ENCODE measurements around the gene CPA3. TPM values are rescaled to one million over a fixed set of nuclear protein-coding genes. Genes with fewer than 3 reads are reported as not detected.

CPA3 gene
- total RNA-seq, 1 experiment from 2014 or later: not detected

- Histone ChIP-seq H3K9me3 (ENCODE audit: low read depth, low read length, poor library complexity, severe bottlenecking) (no peaks in the 10 kb centered on the region), H3K27ac (ENCODE audit: low read depth, low read length, poor library complexity, severe bottlenecking) (no peak overlapping the region), H3K36me3 (ENCODE audit: insufficient read depth, low read length, poor library complexity, severe bottlenecking) (no peaks in the 10 kb centered on the region), H3K4me1 (ENCODE audit: insufficient read depth, low read length, poor library complexity, severe bottlenecking) (no peaks in the 10 kb centered on the region), H3K4me3 (ENCODE audit: low read depth, low read length, poor library complexity, severe bottlenecking) (no peak overlapping the region), H3K27me3 (replicated peaks; ENCODE audit: insufficient read depth, low read depth, low read length, poor library complexity) (no peaks in the 10 kb centered on the region)
- ChIA-PET CTCF (no interaction called here), POLR2A (ENCODE audit: low non-redundant PET) (no interaction called here)
- intact Hi-C loops (cut with micrococcal nuclease; ENCODE audit: unreplicated experiment): no loop called here
- BruUV-seq (replicated peaks): no TSS peak
- DNase-seq (ENCODE audit: low spot score): no peak
- no peak for TF ChIP-seq CTCF (conservative IDR thresholded peaks at IDR 0.05; ENCODE audit: low read depth, low read length)
- no peak for TF ChIP-seq EZH2 (IDR thresholded peaks at IDR 0.05; ENCODE audit: borderline replicate concordance, low read depth, low read length, poor library complexity, severe bottlenecking)
Measured at GRCh38 chr3:148882288-148882687, 17.2 kb downstream of the CPA3 start.

- H3K4me3 ChIP-seq (ENCODE audit: low read depth, low read length, poor library complexity, severe bottlenecking): no peak overlapping the region
- H3K9me3 ChIP-seq (ENCODE audit: low read depth, low read length, poor library complexity, severe bottlenecking): no peaks in the 10 kb centered on the region
- TF ChIP-seq CTCF (conservative IDR thresholded peaks at IDR 0.05; ENCODE audit: low read depth, low read length) (no peak), EZH2 (IDR thresholded peaks at IDR 0.05; ENCODE audit: borderline replicate concordance, low read depth, low read length, poor library complexity, severe bottlenecking) (no peak)
- ChIA-PET POLR2A (ENCODE audit: low non-redundant PET) (no interaction called here), CTCF (no interaction called here)
- intact Hi-C loops (cut with micrococcal nuclease; ENCODE audit: unreplicated experiment): no loop called here
- no peaks in the 10 kb centered on the region for H3K4me1 ChIP-seq (ENCODE audit: insufficient read depth, low read length, poor library complexity, severe bottlenecking)
- BruUV-seq (replicated peaks): no TSS peak
- no peak for DNase-seq (ENCODE audit: low spot score)
- H3K36me3 ChIP-seq (ENCODE audit: insufficient read depth, low read length, poor library complexity, severe bottlenecking): no peaks in the 10 kb centered on the region
- no peak overlapping the region for H3K27ac ChIP-seq (ENCODE audit: low read depth, low read length, poor library complexity, severe bottlenecking)
- H3K27me3 ChIP-seq (replicated peaks; ENCODE audit: insufficient read depth, low read depth, low read length, poor library complexity): no peaks in the 10 kb centered on the region
Measured at GRCh38 chr3:148883163-148883562, 18.1 kb downstream of the CPA3 start.

GRCh38 chr3:148884261-148884660, 19.2 kb downstream of the CPA3 start:
- no peaks in the 10 kb centered on the region for H3K4me1 ChIP-seq (ENCODE audit: insufficient read depth, low read length, poor library complexity, severe bottlenecking)
- BruUV-seq (replicated peaks): no TSS peak
- H3K27me3 ChIP-seq (replicated peaks; ENCODE audit: insufficient read depth, low read depth, low read length, poor library complexity): no peaks in the 10 kb centered on the region
- TF ChIP-seq EZH2 (IDR thresholded peaks at IDR 0.05; ENCODE audit: borderline replicate concordance, low read depth, low read length, poor library complexity, severe bottlenecking) (no peak), CTCF (conservative IDR thresholded peaks at IDR 0.05; ENCODE audit: low read depth, low read length) (no peak)
- no peaks in the 10 kb centered on the region for H3K9me3 ChIP-seq (ENCODE audit: low read depth, low read length, poor library complexity, severe bottlenecking)
- intact Hi-C loops (cut with micrococcal nuclease; ENCODE audit: unreplicated experiment): no loop called here
- no peak for DNase-seq (ENCODE audit: low spot score)
- no peak overlapping the region for H3K4me3 ChIP-seq (ENCODE audit: low read depth, low read length, poor library complexity, severe bottlenecking)
- ChIA-PET POLR2A (ENCODE audit: low non-redundant PET) (no interaction called here), CTCF (no interaction called here)
- H3K27ac ChIP-seq (ENCODE audit: low read depth, low read length, poor library complexity, severe bottlenecking): no peak overlapping the region
- no peaks in the 10 kb centered on the region for H3K36me3 ChIP-seq (ENCODE audit: insufficient read depth, low read length, poor library complexity, severe bottlenecking)
